Natural killer cell treated with Interleukin-12 subunit alpha and Interleukin-12 subunit beta and Interleukin-15 and Interleukin-18, amount 100 ng/mL, for 72 hours (primary cell): ENCODE results near the gene ZNF521. TPM values are rescaled to one million over a fixed set of nuclear protein-coding genes. Genes with fewer than 3 reads are reported as not detected.
"Not testable (repeated sequence)": the region's sequence is repeated elsewhere in the genome, so short reads cannot be mapped to it uniquely, and the experiment has no call there.

Experiments used
- ATAC-seq, 2 donors: fragments of 150-1000 bp; cut with Tn5 transposase in 1 of 2; sonication (Bioruptor Pico), chemical (Tn5 transposase) in 1 of 2; 2 replicates each; pipeline ENCODE4 v1.10.0; 2021
- DNase-seq: peaks from one replicate; pipeline ENCODE4 v3.0.0; 2022; ENCODE audit warnings: low spot score
- H3K27ac Mint-ChIP-seq, 2 donors: 1 replicate in 1 of 2; 2 replicates in 1 of 2; pipeline ENCODE4 v1.8.0; 2022; ENCODE audit warnings: mixed read lengths in 2 of 2, mild to moderate bottlenecking in 1 of 2, moderate library complexity in 1 of 2
- H3K27me3 Mint-ChIP-seq, 2 donors: 1 replicate in 1 of 2; 2 replicates in 1 of 2; pipeline ENCODE4 v1.8.0; 2022; ENCODE audit warnings: mixed read lengths in 2 of 2
- H3K36me3 Mint-ChIP-seq: one replicate; pipeline ENCODE4 v1.8.0; 2022; ENCODE audit warnings: mixed read lengths
- H3K4me1 Mint-ChIP-seq, 2 donors: 1 replicate in 1 of 2; 2 replicates in 1 of 2; pipeline ENCODE4 v1.8.0; 2022; ENCODE audit warnings: low read depth in 2 of 2, mixed read lengths in 2 of 2, mild to moderate bottlenecking in 1 of 2
- H3K4me3 Mint-ChIP-seq: one replicate; pipeline ENCODE4 v1.8.0; 2022; ENCODE audit warnings: mixed read lengths
- H3K9me3 Mint-ChIP-seq: 2 replicates; pipeline ENCODE4 v1.8.0; 2022; ENCODE audit warnings: mixed read lengths
- total RNA-seq, 2 donors: library from RNA; stranded (reverse); gene quantifications; one replicate each; pipeline ENCODE4 v1.2.3, GENCODE V29; 2022

ZNF521 gene
- total RNA-seq, 2 donors from 2014 or later, result 1.8 TPM; not detected in 1

DNA sequence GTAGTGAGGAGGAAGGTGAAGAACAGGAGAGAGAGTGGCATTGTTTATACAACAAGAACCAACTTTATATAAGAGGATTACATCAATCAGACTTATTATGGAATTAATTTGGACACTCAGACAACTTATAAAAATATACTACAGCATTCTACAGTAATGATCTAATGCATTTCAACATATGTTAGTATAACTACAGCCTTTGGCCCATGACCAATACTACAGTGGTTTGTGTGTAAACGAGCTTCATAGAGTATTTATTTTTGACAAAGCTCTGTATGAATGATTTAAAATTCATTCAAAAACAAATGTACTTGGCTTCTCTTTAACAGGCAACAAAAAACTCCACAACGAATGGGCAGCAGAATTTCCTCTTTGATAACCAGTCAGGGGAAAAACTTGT lies 72.8 kb downstream of the ZNF521 start:
- Mint-ChIP-seq H3K27me3 (peaks cover 8 to 9% of the 10 kb centered on the region in 2 donors), H3K4me3 (no peak overlapping the region), H3K9me3 (no peaks in the 10 kb centered on the region), H3K36me3 (no peaks in the 10 kb centered on the region), H3K4me1 (no peaks in the 10 kb centered on the region), H3K27ac (no peak overlapping the region)
- DNase-seq, result no peak
- ATAC-seq, result no peak

DNA sequence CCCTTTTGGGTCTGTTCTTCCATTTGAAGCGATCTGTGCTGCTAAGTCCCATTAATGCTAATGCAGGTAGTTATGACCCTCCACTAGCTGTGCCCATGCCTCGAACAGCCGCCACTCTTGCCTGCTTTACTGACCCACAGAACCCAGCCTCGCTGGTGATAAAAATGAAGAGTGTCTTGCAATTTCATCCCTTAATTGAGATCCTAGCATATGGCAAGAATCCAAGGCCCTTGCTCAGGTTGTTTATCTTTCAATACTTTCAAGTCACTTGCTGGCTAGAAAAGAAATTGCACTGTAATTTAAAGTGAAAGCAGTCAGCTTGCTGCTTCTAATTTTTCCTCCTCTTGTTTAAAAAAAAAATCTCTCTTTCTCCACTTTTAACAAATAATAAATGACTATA lies 73.6 kb downstream of the ZNF521 start:
- Mint-ChIP-seq H3K36me3 (no peaks in the 10 kb centered on the region), H3K4me1 (no peaks in the 10 kb centered on the region), H3K9me3 (no peaks in the 10 kb centered on the region), H3K4me3 (no peak overlapping the region), H3K27ac (no peak overlapping the region), H3K27me3 (peaks cover 8 to 9% of the 10 kb centered on the region in 2 donors)
- DNase-seq, result no peak
- ATAC-seq, result no peak

DNA sequence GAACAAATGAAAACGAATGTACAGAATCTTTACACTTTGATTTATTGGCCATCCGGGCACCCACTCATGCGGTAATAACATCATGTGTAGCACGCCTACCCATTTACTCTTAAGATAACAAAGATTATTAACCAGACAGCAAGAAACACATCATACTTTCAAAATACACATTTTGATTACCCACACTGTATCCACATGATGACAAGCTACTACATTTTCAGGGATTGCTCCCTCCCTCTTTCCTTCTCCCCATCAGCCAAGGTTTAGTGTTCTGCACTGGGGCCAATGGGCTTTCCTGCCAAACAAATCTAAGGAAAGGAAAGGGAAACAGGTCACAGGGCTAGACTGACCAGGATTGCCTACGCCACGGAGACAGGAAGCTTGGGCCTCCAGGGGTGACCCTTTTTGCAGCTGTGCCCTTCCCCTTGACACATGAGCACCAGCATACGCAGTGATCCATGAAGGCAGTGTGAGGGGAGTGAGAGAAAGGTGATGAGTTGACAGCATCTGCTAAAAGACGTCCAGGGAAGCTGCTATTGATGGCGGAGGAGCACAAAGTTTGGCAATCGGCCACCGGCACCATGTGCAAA lies 76.5 kb downstream of the ZNF521 start:
- ATAC-seq (no peak), DNase-seq (no peak)
- no peaks in the 10 kb centered on the region for H3K36me3 Mint-ChIP-seq
- no peak overlapping the region for H3K27ac Mint-ChIP-seq
- no peak overlapping the region for H3K4me3 Mint-ChIP-seq
- H3K27me3 Mint-ChIP-seq, result peaks cover 2 to 8% of the 10 kb centered on the region in 2 donors
- H3K4me1 Mint-ChIP-seq, result no peaks in the 10 kb centered on the region
- no peaks in the 10 kb centered on the region for H3K9me3 Mint-ChIP-seq

DNA sequence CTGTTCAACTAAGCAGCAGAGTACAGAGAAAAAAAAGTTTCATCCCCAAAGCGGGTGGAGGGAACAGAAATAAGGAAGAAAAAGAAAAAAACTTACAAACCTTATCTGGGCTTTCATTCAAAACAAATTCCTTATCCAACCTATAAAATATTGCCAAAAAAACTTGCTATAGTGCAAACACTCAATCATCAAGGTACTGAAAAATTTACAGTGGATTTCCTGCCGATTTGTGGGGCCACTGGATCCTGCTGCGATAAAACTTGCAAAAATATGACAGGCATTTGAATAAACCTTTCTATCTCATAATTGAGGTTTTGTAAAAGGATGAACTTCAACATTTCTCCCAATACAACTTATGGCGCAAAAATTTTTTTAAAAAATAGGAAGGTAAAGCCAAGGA lies 77.0 kb downstream of the ZNF521 start:
- no peak for ATAC-seq
- H3K27me3 Mint-ChIP-seq, result peaks cover 0 to 8% of the 10 kb centered on the region in 2 donors
- H3K4me1 Mint-ChIP-seq, result no peaks in the 10 kb centered on the region
- no peaks in the 10 kb centered on the region for H3K36me3 Mint-ChIP-seq
- DNase-seq, result no peak
- H3K27ac Mint-ChIP-seq, result no peak overlapping the region
- H3K4me3 Mint-ChIP-seq, result no peak overlapping the region
- no peaks in the 10 kb centered on the region for H3K9me3 Mint-ChIP-seq

DNA sequence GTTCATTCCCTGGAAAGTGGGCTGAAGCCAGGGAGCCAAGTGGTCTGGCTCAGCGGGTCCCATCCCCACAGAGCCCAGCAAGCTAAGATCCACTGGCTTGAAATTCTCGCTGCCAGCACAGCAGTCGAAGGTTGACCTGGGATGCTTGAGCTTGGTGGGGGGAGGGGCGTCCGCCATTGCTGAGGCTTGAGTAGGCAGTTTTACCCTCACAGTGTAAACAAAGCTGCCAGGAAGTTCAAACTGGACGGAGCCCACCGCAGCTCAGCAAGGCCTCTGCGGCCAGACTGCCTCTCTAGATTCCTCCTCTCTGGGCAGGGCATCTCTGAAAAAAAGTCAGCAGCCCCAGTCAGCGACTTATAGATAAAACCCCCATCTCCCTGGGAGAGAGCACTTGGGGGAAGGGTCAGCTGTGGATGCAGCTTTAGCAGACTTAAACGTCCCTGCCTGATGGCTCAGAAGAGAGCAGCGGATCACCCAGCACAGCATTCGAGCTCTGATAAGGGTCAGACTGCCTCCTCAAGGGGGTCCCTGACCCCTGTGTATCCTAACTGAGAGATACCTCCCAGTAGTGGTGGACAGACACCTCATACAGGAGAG lies 84.9 kb downstream of the ZNF521 start:
- ATAC-seq, H3K4me1 Mint-ChIP-seq: not testable (repeated sequence)

DNA sequence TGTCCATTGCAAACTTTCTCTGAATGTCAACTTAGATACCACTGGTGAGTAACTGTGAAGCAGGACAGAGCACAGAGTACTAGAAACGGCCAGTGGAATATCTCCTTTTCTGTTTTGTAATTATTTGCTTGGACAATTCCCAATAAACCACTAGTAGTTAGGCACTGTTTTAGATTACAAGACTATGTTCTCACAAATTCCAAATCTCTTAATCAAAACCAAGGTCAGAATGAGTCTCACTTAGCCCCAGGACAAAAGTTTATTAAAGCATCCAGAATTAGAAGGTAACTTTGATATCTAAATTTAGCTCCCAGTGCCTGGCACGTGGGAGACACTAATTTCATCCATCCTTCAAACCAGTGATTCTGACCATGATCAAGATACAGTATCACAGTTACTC lies 89.0 kb downstream of the ZNF521 start:
- Mint-ChIP-seq H3K4me3 (no peak overlapping the region), H3K27ac (no peak overlapping the region), H3K9me3 (peaks cover 3% of the 10 kb centered on the region), H3K27me3 (peaks cover 16 to 21% of the 10 kb centered on the region in 2 donors), H3K4me1 (no peaks in the 10 kb centered on the region), H3K36me3 (no peaks in the 10 kb centered on the region)
- DNase-seq (no peak), ATAC-seq (no peak)

More for the DNA sequence above, 84.9 kb downstream of the ZNF521 start:
- not testable (repeated sequence) for H3K4me3 Mint-ChIP-seq, H3K9me3 Mint-ChIP-seq, DNase-seq, H3K27ac Mint-ChIP-seq, H3K36me3 Mint-ChIP-seq
- H3K27me3 Mint-ChIP-seq, result peaks cover 11 to 20% of the 10 kb centered on the region in 2 donors

DNA sequence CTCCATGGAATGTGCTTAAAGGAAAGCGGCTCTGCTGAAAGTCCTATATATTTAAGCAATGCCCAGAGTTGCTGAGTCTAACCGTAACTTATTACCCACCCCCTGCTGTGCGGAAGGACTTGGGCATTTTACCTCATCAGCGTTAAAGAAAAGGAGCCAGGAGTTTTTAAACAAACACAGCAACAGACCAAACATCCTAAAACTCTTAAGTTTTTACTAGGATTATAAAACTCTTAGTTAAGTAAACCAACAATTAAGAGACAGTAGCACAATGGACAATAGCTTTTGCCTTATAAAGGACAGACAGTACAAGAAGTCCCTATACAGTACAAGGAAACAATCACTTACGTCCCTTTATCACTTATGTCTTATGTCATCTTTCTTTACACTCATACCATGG lies 90.2 kb downstream of the ZNF521 start:
- DNase-seq, result no peak
- H3K9me3 Mint-ChIP-seq, result peaks cover 3% of the 10 kb centered on the region
- H3K36me3 Mint-ChIP-seq, result no peaks in the 10 kb centered on the region
- no peak overlapping the region for H3K27ac Mint-ChIP-seq
- H3K27me3 Mint-ChIP-seq, result peaks cover 16 to 18% of the 10 kb centered on the region in 2 donors
- H3K4me1 Mint-ChIP-seq, result no peaks in the 10 kb centered on the region
- no peak overlapping the region for H3K4me3 Mint-ChIP-seq
- ATAC-seq, result no peak

DNA sequence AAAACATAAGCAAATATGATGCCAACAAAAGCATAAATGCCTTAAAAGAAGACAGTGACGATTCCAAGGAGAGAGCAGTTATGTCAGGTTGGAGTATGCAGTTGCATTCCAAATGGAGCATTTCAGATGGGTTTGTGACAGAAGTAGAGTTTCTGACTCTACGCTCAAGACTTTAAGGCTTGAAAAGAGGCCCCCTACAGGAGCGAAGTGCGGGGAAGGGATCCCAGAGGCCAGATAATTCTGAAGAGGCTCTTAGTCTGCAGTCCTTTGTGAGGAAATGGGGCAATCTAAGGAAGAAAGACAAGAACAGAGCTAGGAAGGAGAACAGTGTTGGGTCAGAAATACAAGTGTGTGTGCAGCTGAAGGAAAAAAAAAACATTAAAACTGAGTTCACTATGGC lies 95.5 kb downstream of the ZNF521 start:
- no peak overlapping the region for H3K4me3 Mint-ChIP-seq
- ATAC-seq (no peak), DNase-seq (no peak)
- no peak overlapping the region for H3K27ac Mint-ChIP-seq
- no peaks in the 10 kb centered on the region for H3K36me3 Mint-ChIP-seq
- peaks cover 3% of the 10 kb centered on the region for H3K9me3 Mint-ChIP-seq
- H3K27me3 Mint-ChIP-seq, result peaks cover 8 to 23% of the 10 kb centered on the region in 2 donors
- H3K4me1 Mint-ChIP-seq, result no peaks in the 10 kb centered on the region

DNA sequence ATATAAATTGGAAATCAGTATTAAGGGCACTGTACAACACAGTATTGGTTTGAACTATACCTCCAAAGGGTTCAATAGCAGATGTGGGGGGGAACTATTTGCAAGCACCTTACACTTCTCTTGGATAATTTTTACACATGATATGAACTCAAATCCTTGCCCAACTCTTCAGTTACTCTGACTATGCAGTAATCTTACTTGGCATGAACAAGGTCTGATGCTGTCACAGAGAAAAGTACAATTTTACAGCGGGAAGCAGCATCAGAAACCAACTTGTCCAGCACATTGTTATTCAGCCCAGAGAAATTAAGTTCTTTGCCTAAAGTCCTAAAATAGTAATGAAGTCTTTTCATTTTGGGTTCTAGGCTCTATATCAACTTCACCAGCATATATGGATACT lies 98.2 kb downstream of the ZNF521 start:
- H3K27me3 Mint-ChIP-seq, result peaks cover 2 to 12% of the 10 kb centered on the region in 2 donors
- DNase-seq (no peak), ATAC-seq (no peak)
- H3K4me1 Mint-ChIP-seq, result no peaks in the 10 kb centered on the region
- H3K9me3 Mint-ChIP-seq, result no peaks in the 10 kb centered on the region
- H3K27ac Mint-ChIP-seq, result no peak overlapping the region
- H3K4me3 Mint-ChIP-seq, result no peak overlapping the region
- H3K36me3 Mint-ChIP-seq, result no peaks in the 10 kb centered on the region

DNA sequence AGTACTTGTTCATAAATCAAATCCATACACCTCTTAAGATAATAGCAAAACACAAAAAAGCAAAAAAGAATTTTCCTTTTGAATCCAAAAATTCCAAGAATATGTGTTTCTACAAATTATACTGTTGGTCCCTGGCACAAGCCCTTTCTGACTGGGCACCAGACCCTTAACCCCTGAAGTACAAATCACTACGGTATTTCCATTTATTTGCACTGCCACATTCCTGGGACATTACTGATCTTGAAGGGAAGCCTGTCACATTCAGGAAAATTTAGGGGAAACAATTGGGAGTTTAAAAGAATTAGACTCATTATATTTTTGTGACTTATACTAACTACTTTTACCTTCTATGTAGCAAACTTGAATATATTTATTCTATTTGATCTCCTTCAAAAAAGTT lies 98.8 kb downstream of the ZNF521 start:
- Mint-ChIP-seq H3K4me3 (no peak overlapping the region), H3K9me3 (no peaks in the 10 kb centered on the region), H3K27me3 (peaks cover 2 to 12% of the 10 kb centered on the region in 2 donors), H3K27ac (no peak overlapping the region), H3K36me3 (no peaks in the 10 kb centered on the region), H3K4me1 (no peaks in the 10 kb centered on the region)
- no peak for DNase-seq
- ATAC-seq, result no peak

DNA sequence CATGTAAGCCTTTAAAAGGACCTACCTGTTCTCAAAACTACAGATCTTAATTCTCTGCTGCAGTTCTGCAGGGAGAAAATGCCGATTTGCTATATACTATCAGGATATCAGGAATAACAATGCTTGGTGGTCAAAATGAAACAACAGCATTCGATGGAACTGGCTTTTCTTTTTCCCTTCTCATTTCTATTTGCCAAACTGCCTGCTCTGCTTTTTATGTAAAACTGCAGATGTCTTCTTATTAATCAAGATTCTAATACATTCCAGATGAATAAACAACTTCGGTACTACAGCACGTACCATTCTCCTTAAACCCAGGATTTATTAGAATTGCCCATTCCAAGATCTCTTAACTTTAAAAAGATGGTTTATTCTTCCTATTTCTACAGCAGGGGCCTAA lies 100.9 kb downstream of the ZNF521 start:
- Mint-ChIP-seq H3K36me3 (no peaks in the 10 kb centered on the region), H3K4me3 (no peak overlapping the region), H3K27me3 (peaks cover 5 to 10% of the 10 kb centered on the region in 2 donors), H3K4me1 (no peaks in the 10 kb centered on the region), H3K27ac (no peak overlapping the region), H3K9me3 (peaks cover 4% of the 10 kb centered on the region)
- ATAC-seq (no peak), DNase-seq (no peak)

DNA sequence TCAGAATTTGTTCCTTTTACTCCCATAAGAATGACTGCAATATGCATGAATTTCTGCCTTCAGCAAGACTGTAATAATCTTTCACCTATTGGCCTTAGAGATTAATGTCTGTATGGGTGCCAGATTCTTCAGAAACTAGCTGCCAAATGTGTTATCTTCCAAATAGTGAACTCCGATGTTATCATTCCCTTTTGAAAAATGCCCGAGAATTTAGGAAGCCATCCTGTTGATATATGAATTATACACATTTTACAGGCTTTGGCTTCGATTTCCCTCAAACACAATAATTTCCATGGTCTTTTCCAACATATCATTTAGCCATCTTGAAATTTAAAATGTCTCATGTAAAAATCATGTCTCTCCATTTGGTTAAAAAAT lies 101.5 kb downstream of the ZNF521 start:
- Mint-ChIP-seq H3K27ac (no peak overlapping the region), H3K4me1 (no peaks in the 10 kb centered on the region), H3K36me3 (no peaks in the 10 kb centered on the region), H3K4me3 (no peak overlapping the region), H3K9me3 (peaks cover 4% of the 10 kb centered on the region), H3K27me3 (peaks cover 3 to 6% of the 10 kb centered on the region in 2 donors)
- DNase-seq (no peak), ATAC-seq (no peak)

DNA sequence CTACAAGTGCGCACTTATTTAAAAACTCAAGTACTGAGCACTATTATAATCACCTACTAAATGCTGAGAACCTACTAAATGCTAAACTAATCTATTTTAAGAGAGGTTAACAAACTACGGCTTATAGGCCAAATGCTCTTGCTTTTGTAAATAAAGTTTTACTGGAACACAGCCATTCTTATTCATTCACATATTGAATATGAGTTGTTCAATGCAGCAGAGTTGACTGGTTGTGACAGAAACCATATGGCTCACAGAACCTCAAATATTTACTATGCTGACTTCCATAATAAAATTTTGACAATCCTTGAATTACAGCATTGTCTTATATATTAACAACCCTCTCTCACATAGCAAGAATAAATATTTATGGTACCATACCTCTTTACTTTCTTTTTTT lies 103.2 kb downstream of the ZNF521 start:
- no peaks in the 10 kb centered on the region for H3K36me3 Mint-ChIP-seq
- peaks cover 4% of the 10 kb centered on the region for H3K9me3 Mint-ChIP-seq
- DNase-seq (no peak), ATAC-seq (no peak)
- no peak overlapping the region for H3K4me3 Mint-ChIP-seq
- H3K4me1 Mint-ChIP-seq, result no peaks in the 10 kb centered on the region
- H3K27me3 Mint-ChIP-seq, result peaks cover 3 to 11% of the 10 kb centered on the region in 2 donors
- H3K27ac Mint-ChIP-seq, result no peak overlapping the region

DNA sequence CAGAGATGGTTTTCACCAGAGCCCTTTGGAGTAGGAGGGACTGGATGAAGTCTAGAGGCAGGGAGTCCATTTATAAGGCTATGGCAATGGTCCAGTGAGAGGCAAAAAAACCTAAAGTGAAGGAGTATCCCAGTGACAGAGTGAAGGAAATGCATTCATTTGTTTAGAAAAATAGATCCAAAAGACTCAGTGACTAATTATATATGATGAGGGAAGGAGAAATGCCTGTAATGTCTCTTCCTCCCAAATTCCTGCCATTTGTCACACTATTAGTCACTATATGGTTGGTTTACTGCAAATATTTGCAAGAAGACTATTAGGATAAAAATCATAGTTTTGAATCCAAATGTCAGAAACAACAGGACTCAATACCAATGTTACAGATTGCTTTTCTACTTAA lies 104.2 kb downstream of the ZNF521 start:
- no peaks in the 10 kb centered on the region for H3K4me1 Mint-ChIP-seq
- H3K36me3 Mint-ChIP-seq, result no peaks in the 10 kb centered on the region
- DNase-seq (no peak), ATAC-seq (no peak)
- no peak overlapping the region for H3K27ac Mint-ChIP-seq
- peaks cover 3 to 11% of the 10 kb centered on the region in 2 donors for H3K27me3 Mint-ChIP-seq
- H3K4me3 Mint-ChIP-seq, result no peak overlapping the region
- H3K9me3 Mint-ChIP-seq, result peaks cover 4% of the 10 kb centered on the region
